HG02610 (cell line): ENCODE results near the gene RAB1A.

Experiments used
- ATAC-seq: cut with Tn5 transposase; IDR thresholded peaks from one replicate; pipeline ENCODE4 v1.9.1; 2021; ENCODE audit warnings: mild to moderate bottlenecking, moderate library complexity; ENCODE audit not compliant: unreplicated experiment

Gene RAB1A

DNA sequence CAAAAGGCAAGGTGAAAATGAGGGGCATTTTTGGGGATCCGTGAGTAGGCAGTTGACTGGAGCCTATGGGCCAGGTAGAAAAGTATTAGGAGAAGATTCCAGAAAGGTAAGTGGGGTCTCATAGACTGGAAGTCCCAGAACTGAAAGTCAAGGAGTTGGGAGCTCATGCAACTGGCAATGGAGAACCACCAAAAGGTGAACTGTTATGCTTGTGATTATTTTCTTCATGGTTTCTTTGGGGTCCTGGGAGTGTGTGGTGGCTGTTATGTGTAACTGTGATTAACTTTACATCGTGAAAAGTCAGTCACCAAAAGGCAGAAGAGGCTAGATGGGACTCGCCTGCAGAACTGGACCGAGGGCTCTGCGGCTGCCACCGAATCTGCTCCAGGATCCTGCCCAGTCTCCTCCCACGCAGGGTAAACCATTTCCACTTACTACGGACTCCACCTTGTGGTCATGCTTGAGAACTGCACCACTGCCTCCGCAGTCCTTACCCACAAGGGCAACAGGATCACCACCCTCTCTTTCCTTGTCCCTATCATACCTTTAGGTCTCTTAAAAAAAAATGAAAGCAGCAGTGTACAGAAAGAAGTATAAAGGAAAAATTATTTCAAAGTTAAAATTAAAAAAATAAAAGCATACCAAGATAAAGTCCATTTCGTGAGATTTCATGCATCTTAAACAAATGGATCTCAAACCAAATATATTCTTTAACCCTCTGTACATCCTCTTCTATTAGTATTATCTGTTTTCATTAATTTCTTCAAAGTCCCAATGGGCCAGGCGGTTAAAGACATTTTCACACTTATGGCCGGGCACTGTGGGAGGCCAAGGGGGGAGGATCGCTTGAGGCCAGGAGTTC, 89.3 kb downstream of the RAB1A start:
- ATAC-seq, result peak; percentile 75

DNA sequence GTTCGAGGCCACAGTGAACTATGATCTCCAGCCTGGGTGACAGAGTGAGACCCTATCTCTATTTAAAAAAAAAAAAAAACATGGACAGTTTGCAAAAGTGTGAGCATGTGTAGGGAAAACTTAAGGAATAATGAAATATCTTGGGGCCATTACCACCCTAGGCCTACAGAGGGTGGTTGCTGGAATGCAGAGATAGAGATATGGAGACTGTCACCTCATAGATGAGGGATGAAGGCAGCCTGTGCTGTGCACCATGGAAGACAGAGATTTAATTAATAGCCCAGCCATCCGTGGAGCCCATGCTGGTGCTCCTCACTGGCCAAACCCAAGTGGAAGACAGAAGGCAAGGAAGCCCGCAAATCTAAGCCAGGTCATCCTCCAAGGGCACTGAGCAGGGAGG, 90.3 kb downstream of the RAB1A start:
- no peak for ATAC-seq

DNA sequence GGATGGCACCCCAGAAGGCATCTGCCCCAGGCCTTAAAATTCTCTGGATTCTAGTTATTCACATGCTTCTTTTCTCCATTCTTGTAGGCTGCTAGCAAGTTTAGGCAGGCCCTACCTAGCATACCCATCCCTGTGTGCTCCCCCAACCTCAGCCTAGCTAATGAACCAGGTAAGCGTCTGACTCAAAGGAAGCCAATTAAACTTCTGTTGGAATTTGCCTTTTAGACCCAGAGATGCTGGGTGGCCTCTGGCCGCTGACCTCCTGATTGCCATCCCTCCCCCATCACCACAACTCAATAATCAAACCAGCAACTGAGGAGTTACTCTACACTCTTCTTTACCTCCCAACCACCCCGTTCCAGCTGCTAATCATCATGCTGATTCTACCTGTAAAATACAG, 92.7 kb downstream of the RAB1A start:
- ATAC-seq, result no peak
